ENCODE results near the gene HMCN2. TPM values are rescaled to one million over a fixed set of nuclear protein-coding genes. Genes with fewer than 3 reads are reported as not detected.

Gene HMCN2
- total RNA-seq, 1 experiment from 2014 or later = not detected

GRCh38 chr9:130461731-130462130 is 196.2 kb downstream of the HMCN2 start:
- Mint-ChIP-seq H3K4me1 (ENCODE audit: insufficient read depth, unreplicated experiment) (no peaks in the 10 kb centered on the region), H3K4me3 (ENCODE audit: unreplicated experiment) (no peak overlapping the region), H3K36me3 (ENCODE audit: insufficient read depth, unreplicated experiment) (peaks cover 46% of the 10 kb centered on the region), H3K9me3 (ENCODE audit: unreplicated experiment) (no peaks in the 10 kb centered on the region), H3K27me3 (ENCODE audit: insufficient read depth, unreplicated experiment) (no peaks in the 10 kb centered on the region), H3K27ac (ENCODE audit: low read depth, unreplicated experiment) (no peak overlapping the region)
- intact Hi-C loops (cut with micrococcal nuclease) = loop anchor here (1.0 kb wide), 1 partner anchor 221 kb away; no protein-coding TSS in a partner anchor
- ChIA-PET POLR2A (interaction anchor here (1.2 kb wide), 1 partner anchor 232 kb away, joined by 4 read pairs; the partner anchor contains the start of gene EXOSC2), CTCF (interaction anchor here (0.9 to 10.9 kb wide), 4 partner anchors 8 to 222 kb away, joined by 3 to 80 read pairs (median 9); no protein-coding TSS in a partner anchor)
- no peak for TF ChIP-seq CTCF (IDR thresholded peaks at IDR 0.05; ENCODE audit: unreplicated experiment)
- DNase-seq (ENCODE audit: unreplicated experiment) = no peak
- no TSS peak for BruUV-seq (replicated peaks)

- Mint-ChIP-seq H3K9me3 (ENCODE audit: unreplicated experiment) (no peaks in the 10 kb centered on the region), H3K27ac (ENCODE audit: low read depth, unreplicated experiment) (no peak overlapping the region), H3K4me1 (ENCODE audit: insufficient read depth, unreplicated experiment) (no peaks in the 10 kb centered on the region), H3K36me3 (ENCODE audit: insufficient read depth, unreplicated experiment) (peaks cover 41% of the 10 kb centered on the region), H3K4me3 (ENCODE audit: unreplicated experiment) (no peak overlapping the region), H3K27me3 (ENCODE audit: insufficient read depth, unreplicated experiment) (no peaks in the 10 kb centered on the region)
- CTCF ChIA-PET = interaction anchor here (0.7 to 10.9 kb wide), 4 partner anchors 10 to 1318 kb away, joined by 3 to 80 read pairs (median 6); no protein-coding TSS in a partner anchor
- POLR2A ChIA-PET = interaction anchor here (1.0 kb wide), 1 partner anchor 220 kb away, joined by 4 read pairs; no protein-coding TSS in a partner anchor
- no TSS peak for BruUV-seq (replicated peaks)
- DNase-seq (ENCODE audit: unreplicated experiment) = no peak
- intact Hi-C loops (cut with micrococcal nuclease) = no loop called here
- no peak for TF ChIP-seq CTCF (IDR thresholded peaks at IDR 0.05; ENCODE audit: unreplicated experiment)
Measured at GRCh38 chr9:130462685-130463540, 197.4 kb downstream of the HMCN2 start.

- POLR2A ChIA-PET = interaction anchor here (0.5 to 0.6 kb wide), 3 partner anchors 222 to 280 kb away, joined by 3 read pairs; no protein-coding TSS in a partner anchor
- intact Hi-C loops (cut with micrococcal nuclease) = no loop called here
Measured at GRCh38 chr9:130463763-130464745, 198.5 kb downstream of the HMCN2 start.

More at GRCh38 chr9:130463763-130464745, 198.5 kb downstream of the HMCN2 start:
- no peaks in the 10 kb centered on the region for H3K4me1 Mint-ChIP-seq (ENCODE audit: insufficient read depth, unreplicated experiment)
- TF ChIP-seq CTCF (IDR thresholded peaks at IDR 0.05; ENCODE audit: unreplicated experiment) = no peak
- H3K4me3 Mint-ChIP-seq (ENCODE audit: unreplicated experiment) = no peak overlapping the region
- peaks cover 37% of the 10 kb centered on the region for H3K36me3 Mint-ChIP-seq (ENCODE audit: insufficient read depth, unreplicated experiment)
- H3K27ac Mint-ChIP-seq (ENCODE audit: low read depth, unreplicated experiment) = no peak overlapping the region
- DNase-seq (ENCODE audit: unreplicated experiment) = no peak
- no peaks in the 10 kb centered on the region for H3K9me3 Mint-ChIP-seq (ENCODE audit: unreplicated experiment)
- BruUV-seq (replicated peaks) = no TSS peak
- H3K27me3 Mint-ChIP-seq (ENCODE audit: insufficient read depth, unreplicated experiment) = no peaks in the 10 kb centered on the region
- CTCF ChIA-PET = interaction anchor here (10.9 kb wide), 1 partner anchor 219 kb away, joined by 80 read pairs; no protein-coding TSS in a partner anchor
